PC-3 (cell line): Measurements from ENCODE around the gene MALL.
"Not testable (repeated sequence)": the region's sequence is repeated elsewhere in the genome, so short reads cannot be mapped to it uniquely, and the experiment has no call there.

Source experiments
- CTCF ChIP-seq: fragments of 300-600 bp; sonication (generic); conservative IDR thresholded peaks from 2 replicates; pipeline ENCODE4 v1.5.1; 2017; ENCODE audit warnings: antibody characterized with exemption, low read depth, mild to moderate bottlenecking, low read length
- EZH2 ChIP-seq: fragments of 300-600 bp; sonication (generic); IDR thresholded peaks from one replicate; pipeline ENCODE4 v1.6.1; 2017; ENCODE audit warnings: antibody characterized with exemption, mild to moderate bottlenecking, low read length; ENCODE audit not compliant: unreplicated experiment

- not testable (repeated sequence) for TF ChIP-seq CTCF, EZH2
Measured at GRCh38 chr2:110034935-110035334, 80.7 kb downstream of the MALL start.
